ENCODE data around the gene PELI3.

Gene PELI3

GRCh38 chr11:66470015-66470414 is 3.3 kb downstream of the PELI3 start:
- no peak for DNase-seq
- H3K27ac ChIP-seq: no peak overlapping the region
- H3K36me3 ChIP-seq: peaks cover 33 to 49% (median 38%) of the 10 kb centered on the region in 3 donors
- H3K4me3 ChIP-seq: no peak overlapping the region
- no peak for TF ChIP-seq CTCF (IDR thresholded peaks at IDR 0.05)
- peaks cover 0 to 22% (median 16%) of the 10 kb centered on the region in 4 donors for H3K4me1 ChIP-seq
- no peaks in the 10 kb centered on the region for H3K9me3 ChIP-seq
- no peaks in the 10 kb centered on the region for H3K27me3 ChIP-seq
- intact Hi-C loops (cut with DNase I; ENCODE audit: low total_unique reads): no loop called here

- DNase-seq: no peak
- Histone ChIP-seq H3K4me3 (no peak overlapping the region), H3K36me3 (peaks cover 43 to 60% (median 49%) of the 10 kb centered on the region in 3 donors), H3K27me3 (no peaks in the 10 kb centered on the region), H3K9me3 (no peaks in the 10 kb centered on the region), H3K27ac (no peak overlapping the region), H3K4me1 (peaks cover 0 to 13% (median 11%) of the 10 kb centered on the region in 4 donors)
- intact Hi-C loops (cut with DNase I; ENCODE audit: low total_unique reads): no loop called here
- no peak for TF ChIP-seq CTCF (IDR thresholded peaks at IDR 0.05)
These were observed 4.4 kb downstream of the PELI3 start for GRCh38 chr11:66471142-66471541.

- Histone ChIP-seq H3K9me3 (no peaks in the 10 kb centered on the region), H3K27me3 (no peaks in the 10 kb centered on the region), H3K36me3 (peaks cover 43 to 68% (median 51%) of the 10 kb centered on the region in 3 donors), H3K4me3 (no peak overlapping the region), H3K27ac (no peak overlapping the region), H3K4me1 (peaks cover 0 to 11% (median 10%) of the 10 kb centered on the region in 4 donors)
- no peak for TF ChIP-seq CTCF (IDR thresholded peaks at IDR 0.05)
- no peak for DNase-seq
- intact Hi-C loops (cut with DNase I; ENCODE audit: low total_unique reads): no loop called here
These were observed 5.3 kb downstream of the PELI3 start for GRCh38 chr11:66472054-66472453.

- no peak for TF ChIP-seq CTCF (IDR thresholded peaks at IDR 0.05)
- Histone ChIP-seq H3K9me3 (no peaks in the 10 kb centered on the region), H3K36me3 (peaks cover 43 to 72% (median 51%) of the 10 kb centered on the region in 3 donors), H3K4me3 (no peak overlapping the region), H3K27ac (no peak overlapping the region), H3K4me1 (peaks cover 0 to 2% (median under 1%) of the 10 kb centered on the region in 4 donors), H3K27me3 (no peaks in the 10 kb centered on the region)
- intact Hi-C loops (cut with DNase I; ENCODE audit: low total_unique reads): no loop called here
- DNase-seq: no peak
These were observed 6.5 kb downstream of the PELI3 start for GRCh38 chr11:66473167-66473566.

GRCh38 chr11:66473608-66474515 is 7.2 kb downstream of the PELI3 start:
- Histone ChIP-seq H3K9me3 (no peaks in the 10 kb centered on the region), H3K27ac (no peak overlapping the region), H3K36me3 (peaks cover 43 to 72% (median 51%) of the 10 kb centered on the region in 3 donors), H3K4me1 (peaks cover 0 to 4% (median under 1%) of the 10 kb centered on the region in 4 donors), H3K27me3 (no peaks in the 10 kb centered on the region), H3K4me3 (no peak overlapping the region)
- no peak for TF ChIP-seq CTCF (IDR thresholded peaks at IDR 0.05)
- intact Hi-C loops (cut with DNase I; ENCODE audit: low total_unique reads): no loop called here
- no peak for DNase-seq

Data from tibial artery (tissue), 4 donors.